GM12892 (cell line): ENCODE measurements around the gene UQCRHL.

Experiments used
- DNase-seq: peaks from one replicate; pipeline ENCODE4 v3.0.0; 2011; ENCODE audit not compliant: insufficient read length
- FAIRE-seq: peaks from 2 replicates; lab custom pipeline; 2011; peaks lifted over from hg19 to GRCh38; lab: Jason Lieb, UNC
- POLR2A ChIP-seq: IDR thresholded peaks from 2 replicates; pipeline ENCODE4 v1.6.1; 2011; ENCODE audit warnings: low read depth, low read length, control low read depth
- POLR2AphosphoS5 ChIP-seq: IDR thresholded peaks from 2 replicates; pipeline ENCODE4 v1.6.1; 2011; ENCODE audit warnings: low read depth, low read length, control low read depth
- TAF1 ChIP-seq: IDR thresholded peaks from 2 replicates; pipeline ENCODE4 v1.6.1; 2011; ENCODE audit warnings: low read depth, mild to moderate bottlenecking, control low read depth, low read length, borderline replicate concordance

UQCRHL gene

DNA sequence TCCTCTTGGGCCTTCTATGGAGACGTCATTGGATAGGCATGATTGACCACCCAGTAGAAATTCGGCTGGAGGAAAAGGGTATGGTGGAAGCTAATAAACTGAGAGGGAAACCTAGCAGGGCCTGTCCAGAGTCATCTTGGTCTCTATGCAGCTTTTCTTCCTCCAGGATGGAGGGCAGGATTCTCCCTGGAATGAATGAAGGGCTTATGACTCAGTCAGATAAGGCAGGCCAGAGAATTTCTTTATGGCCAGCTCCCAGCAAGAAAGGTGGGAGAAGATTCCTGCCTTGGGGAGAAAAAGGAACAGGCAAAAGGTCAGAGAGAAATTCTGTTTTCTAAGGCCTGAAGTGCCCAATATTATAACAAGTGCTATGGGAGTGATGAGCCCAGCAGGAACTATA is 31.7 kb downstream of the UQCRHL start:
- no peak for TF ChIP-seq TAF1
- TF ChIP-seq POLR2AphosphoS5: no peak
- no peak for DNase-seq
- no peak for FAIRE-seq

- TF ChIP-seq POLR2AphosphoS5 (no peak), TAF1 (no peak), POLR2A (no peak)
- FAIRE-seq (no peak), DNase-seq (no peak)
Observed at GRCh38 chr1:15771836-15772515, 35.5 kb downstream of the UQCRHL start.

DNA sequence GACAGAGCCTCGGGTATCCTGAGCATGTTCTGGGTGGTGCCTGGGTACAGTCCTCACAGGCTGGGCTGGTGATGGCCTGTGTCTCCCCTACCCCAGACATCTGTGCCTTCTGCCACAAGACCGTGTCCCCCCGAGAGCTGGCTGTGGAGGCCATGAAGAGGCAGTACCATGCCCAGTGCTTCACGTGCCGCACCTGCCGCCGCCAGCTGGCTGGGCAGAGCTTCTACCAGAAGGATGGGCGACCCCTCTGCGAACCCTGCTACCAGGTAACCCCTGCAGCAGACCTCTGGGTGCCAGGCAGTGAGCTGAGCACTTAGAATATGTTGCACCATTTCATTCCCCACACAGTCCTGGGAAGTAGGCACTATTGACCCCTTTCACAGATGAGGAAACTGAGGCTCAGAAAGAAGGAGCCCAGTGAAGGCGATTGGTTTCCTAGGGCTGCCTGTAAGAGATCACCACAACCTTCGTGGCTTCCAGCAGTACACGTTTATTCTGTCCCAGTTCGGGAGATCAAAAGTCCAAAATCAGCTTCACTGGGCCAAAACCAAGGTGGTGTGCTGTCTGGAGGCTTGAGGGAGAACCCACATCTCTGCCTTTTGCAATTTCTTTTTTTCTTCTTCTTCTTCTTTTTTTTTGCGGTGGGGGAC is 37.0 kb downstream of the UQCRHL start:
- FAIRE-seq (no peak), DNase-seq (no peak)
- TF ChIP-seq POLR2A: no peak
- TF ChIP-seq POLR2AphosphoS5: no peak
- TF ChIP-seq TAF1: no peak

GRCh38 chr1:15768388-15768787 is 39.1 kb downstream of the UQCRHL start:
- no peak for DNase-seq
- TF ChIP-seq POLR2AphosphoS5 (no peak), TAF1 (no peak), POLR2A (no peak)
- no peak for FAIRE-seq

DNA sequence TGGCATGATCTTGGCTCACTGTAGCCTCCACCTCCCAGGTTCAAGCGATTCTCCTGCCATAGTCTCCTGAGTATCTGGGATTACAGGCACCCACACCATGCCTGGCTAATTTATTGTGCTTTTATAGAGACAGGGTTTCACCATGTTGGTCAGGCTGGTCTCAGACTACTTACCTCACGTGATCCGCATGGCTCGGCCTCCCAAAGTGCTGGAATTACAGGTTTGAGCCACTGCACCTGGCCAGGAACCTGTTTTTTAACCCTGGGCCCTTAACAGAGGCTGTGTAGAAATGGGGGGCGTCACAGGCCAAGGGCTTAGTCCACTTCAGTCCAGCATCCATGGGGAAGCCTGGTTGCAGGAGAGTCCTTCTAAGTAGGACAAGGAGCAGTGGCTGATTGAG is 39.5 kb downstream of the UQCRHL start:
- DNase-seq (no peak), FAIRE-seq (no peak)
- TF ChIP-seq POLR2A (no peak), TAF1 (no peak), POLR2AphosphoS5 (no peak)

- FAIRE-seq (no peak), DNase-seq (no peak)
- TF ChIP-seq POLR2A (no peak), POLR2AphosphoS5 (no peak), TAF1 (no peak)
Observed at GRCh38 chr1:15765495-15766194, 41.8 kb downstream of the UQCRHL start.

GRCh38 chr1:15764890-15765289 is 42.6 kb downstream of the UQCRHL start:
- no peak for FAIRE-seq
- DNase-seq: no peak
- no peak for TF ChIP-seq POLR2AphosphoS5
- no peak for TF ChIP-seq POLR2A
- no peak for TF ChIP-seq TAF1

- FAIRE-seq (no peak), DNase-seq (no peak)
- no peak for TF ChIP-seq POLR2A
- no peak for TF ChIP-seq POLR2AphosphoS5
- no peak for TF ChIP-seq TAF1
Observed at GRCh38 chr1:15764269-15764764, 43.1 kb downstream of the UQCRHL start.

GRCh38 chr1:15762546-15762945 is 44.9 kb downstream of the UQCRHL start:
- no peak for DNase-seq
- FAIRE-seq: no peak
- TF ChIP-seq TAF1 (no peak), POLR2A (no peak), POLR2AphosphoS5 (no peak)

- DNase-seq (no peak), FAIRE-seq (no peak)
- TF ChIP-seq TAF1: no peak
- TF ChIP-seq POLR2A: no peak
- TF ChIP-seq POLR2AphosphoS5: no peak
Observed at GRCh38 chr1:15761366-15762128, 45.9 kb downstream of the UQCRHL start.

GRCh38 chr1:15760520-15761211 is 46.8 kb downstream of the UQCRHL start:
- FAIRE-seq (no peak), DNase-seq (no peak)
- TF ChIP-seq TAF1 (no peak), POLR2AphosphoS5 (no peak), POLR2A (no peak)
